Fibroblast of skin of back (primary cell): ENCODE results near the gene XRN1. TPM values are rescaled to one million over a fixed set of nuclear protein-coding genes. Genes with fewer than 3 reads are reported as not detected.
A peak's percentile ranks its signal among the peaks of the same experiment; 100 is the strongest.
"Not testable (repeated sequence)": the region's sequence is repeated elsewhere in the genome, so short reads cannot be mapped to it uniquely, and the experiment has no call there.

Experiments
- DNase-seq: peaks from one replicate; pipeline ENCODE4 v3.0.0-alpha.2; 2013
- polyA plus RNA-seq, 2 experiments: library from polyadenylated mRNA; unstranded; fragments of 120-200 nt; gene quantifications; one replicate each; pipeline ENCODE4 v1.2.1, GENCODE V29; 2013; ENCODE audit not compliant: insufficient read length in 2 of 2

The XRN1 gene, protein sequence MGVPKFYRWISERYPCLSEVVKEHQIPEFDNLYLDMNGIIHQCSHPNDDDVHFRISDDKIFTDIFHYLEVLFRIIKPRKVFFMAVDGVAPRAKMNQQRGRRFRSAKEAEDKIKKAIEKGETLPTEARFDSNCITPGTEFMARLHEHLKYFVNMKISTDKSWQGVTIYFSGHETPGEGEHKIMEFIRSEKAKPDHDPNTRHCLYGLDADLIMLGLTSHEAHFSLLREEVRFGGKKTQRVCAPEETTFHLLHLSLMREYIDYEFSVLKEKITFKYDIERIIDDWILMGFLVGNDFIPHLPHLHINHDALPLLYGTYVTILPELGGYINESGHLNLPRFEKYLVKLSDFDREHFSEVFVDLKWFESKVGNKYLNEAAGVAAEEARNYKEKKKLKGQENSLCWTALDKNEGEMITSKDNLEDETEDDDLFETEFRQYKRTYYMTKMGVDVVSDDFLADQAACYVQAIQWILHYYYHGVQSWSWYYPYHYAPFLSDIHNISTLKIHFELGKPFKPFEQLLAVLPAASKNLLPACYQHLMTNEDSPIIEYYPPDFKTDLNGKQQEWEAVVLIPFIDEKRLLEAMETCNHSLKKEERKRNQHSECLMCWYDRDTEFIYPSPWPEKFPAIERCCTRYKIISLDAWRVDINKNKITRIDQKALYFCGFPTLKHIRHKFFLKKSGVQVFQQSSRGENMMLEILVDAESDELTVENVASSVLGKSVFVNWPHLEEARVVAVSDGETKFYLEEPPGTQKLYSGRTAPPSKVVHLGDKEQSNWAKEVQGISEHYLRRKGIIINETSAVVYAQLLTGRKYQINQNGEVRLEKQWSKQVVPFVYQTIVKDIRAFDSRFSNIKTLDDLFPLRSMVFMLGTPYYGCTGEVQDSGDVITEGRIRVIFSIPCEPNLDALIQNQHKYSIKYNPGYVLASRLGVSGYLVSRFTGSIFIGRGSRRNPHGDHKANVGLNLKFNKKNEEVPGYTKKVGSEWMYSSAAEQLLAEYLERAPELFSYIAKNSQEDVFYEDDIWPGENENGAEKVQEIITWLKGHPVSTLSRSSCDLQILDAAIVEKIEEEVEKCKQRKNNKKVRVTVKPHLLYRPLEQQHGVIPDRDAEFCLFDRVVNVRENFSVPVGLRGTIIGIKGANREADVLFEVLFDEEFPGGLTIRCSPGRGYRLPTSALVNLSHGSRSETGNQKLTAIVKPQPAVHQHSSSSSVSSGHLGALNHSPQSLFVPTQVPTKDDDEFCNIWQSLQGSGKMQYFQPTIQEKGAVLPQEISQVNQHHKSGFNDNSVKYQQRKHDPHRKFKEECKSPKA (N-terminal part only)
- polyA plus RNA-seq (2013, experiment 1 of 2; ENCODE audit: insufficient read length), result 8.1 TPM
- polyA plus RNA-seq (2013, experiment 2 of 2; ENCODE audit: insufficient read length), result 11.4 TPM

DNA sequence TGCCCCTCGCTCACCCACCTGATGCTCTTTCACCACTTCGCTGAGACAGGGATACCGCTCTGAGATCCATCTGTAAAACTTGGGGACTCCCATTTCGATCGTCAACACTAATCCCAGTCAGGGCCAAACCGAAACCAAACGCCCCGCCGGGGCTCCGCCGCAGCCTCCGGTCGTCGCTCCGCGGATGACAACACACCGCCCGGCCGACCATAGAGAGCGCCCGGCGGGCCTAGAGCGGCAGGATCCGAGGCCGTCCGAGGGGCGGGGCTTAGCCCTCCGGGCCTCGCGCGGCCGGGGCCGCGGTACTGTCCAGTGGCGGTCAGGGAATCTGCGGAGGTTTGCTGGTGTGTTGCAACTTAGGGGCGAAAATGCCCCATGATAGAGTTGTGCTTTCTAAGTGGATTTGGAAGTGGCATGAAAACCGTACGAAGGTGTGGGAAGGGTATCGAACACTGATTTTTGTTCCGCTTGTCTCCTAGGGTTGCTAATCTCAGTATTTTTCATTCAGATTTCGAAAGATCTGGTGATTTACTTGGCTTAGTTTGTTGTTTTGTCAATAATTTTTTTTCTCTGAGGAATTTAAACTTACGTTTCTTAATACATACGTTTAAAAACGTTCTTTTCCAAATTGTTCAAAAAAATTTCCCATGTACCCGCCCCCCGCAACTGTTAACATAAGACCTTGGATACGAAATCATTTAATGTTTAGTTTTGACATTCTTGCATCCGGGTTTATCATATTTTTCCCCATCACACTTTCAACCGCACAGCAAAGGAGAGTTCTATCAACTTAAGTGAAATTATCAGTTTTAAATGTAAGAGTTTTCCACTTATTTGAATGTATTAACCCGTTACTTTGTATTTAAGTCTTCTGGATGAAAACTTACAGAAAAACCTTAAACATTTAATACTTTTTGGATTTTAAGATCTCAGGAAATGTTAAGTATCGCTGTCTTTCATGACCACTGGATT is at the start of gene XRN1:
Gene XRN1, minus strand, starts transcription at position 186 of the 972 bp plus-strand sequence. Its CDS starts 93 bp downstream, at position 93.
- DNase-seq, result peak; percentile 92

DNA sequence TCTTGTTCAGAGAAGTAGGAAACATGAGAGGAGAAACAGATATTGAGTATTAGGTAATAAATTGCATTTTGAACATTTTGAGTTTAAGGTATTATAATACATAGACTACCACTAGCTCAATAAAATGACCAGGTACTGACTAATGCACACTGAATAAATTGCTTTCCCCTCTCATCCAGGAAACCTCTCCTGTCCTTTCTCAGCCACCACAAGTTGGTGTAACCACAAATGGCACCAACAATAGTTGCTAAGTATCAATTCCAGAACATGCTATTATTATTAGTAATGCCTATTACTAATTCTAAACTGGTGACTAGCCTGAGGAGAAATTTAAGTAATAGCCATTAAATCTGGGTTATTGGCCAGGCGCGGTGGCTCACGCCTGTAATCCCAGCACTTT is 47.3 kb upstream of the XRN1 start:
- DNase-seq, result no peak

DNA sequence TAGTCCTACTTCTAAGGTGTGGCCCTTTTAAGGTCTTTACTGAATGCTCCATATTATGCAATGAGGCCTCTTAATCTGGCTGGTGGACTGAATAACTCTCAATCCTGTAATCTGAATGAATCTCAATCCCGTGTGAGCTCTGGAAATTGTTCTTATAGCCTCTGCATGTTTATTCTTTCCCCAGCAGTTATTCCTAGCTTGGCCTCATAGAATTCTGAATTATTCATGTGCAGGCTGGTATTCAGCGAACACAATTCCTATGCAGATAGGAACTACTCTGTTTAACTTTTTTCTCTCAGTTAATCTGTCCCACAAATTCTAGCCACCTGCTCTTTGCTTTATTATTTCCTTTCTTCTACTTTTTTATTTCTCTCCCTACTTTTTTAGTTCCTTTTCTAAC is 44.3 kb upstream of the XRN1 start:
- DNase-seq, result no peak

DNA sequence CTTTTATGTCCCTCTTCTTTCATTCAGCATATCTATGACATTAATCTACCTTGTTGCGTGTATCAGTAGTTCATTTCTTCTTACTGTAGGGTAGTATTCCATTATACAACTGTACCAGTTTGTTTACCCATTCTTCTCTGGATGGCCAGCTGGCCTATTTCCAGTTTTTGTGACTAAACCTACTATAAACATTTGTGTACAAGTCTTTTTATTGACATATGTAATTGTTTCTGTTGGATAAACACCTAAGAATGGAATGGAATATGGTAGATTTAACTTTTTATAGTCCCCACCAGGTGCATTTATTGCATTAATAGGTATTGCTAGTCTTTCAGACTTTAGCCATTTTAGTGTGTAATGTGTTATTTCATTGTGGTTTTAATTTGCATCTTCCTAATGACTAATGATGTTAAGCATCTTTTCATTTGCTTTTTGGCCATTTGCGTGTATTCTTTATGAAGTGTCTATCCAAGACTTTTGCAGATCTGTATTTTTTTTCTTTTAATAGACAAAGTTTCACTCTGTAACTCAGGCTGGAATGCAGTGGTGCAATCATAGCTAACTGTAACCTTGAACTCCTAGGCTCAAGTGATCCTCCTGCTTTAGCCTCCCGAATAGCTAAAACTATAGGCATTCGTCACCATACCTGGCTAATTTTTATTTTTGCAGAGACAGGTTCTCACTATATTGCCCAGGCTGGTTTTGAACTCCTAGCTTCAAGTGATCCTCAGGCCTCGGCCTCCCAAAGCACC is 41.9 kb upstream of the XRN1 start:
- no peak for DNase-seq

DNA sequence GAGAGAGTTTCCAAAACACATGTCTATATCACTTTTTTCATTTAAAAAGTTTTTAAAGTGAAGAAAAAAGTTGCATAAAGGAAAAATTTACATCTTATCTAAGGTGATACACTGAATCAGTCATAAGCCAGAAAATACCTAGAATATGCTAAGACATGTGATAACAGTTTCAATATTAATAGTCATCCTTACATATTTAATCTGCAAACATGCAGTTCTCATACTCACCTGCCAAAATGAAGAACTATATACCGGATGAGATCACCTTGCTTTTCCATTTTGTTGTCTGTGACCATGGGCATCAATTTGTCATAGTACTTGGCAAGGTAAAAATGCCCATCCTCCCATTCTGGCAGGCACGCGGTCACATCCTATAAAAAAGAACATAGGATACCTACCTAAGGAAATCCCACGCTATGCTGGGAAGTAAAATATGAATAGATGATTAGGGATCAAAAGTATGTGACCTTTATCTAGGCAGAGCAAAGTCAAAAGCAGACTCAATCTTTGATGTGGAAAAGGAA is 37.1 kb upstream of the XRN1 start:
- DNase-seq, result no peak

DNA sequence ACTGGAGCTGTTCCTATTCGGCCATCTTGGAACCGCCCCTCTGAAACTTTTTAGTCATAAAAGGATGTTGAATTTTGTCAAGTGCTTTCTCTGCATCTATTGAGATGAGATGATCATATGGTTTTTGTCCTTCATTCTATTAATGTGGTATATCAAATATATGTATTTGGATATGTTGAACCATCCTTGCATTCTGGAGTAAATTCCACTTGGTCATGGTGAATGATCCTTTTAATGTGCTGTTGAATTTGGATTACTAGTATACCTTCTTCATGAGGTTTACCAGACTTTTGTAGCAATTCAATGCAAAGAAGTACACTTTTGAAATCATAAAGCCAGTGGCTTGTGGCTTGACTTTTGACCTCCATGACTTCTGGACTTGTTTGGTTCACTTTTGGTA is 33.4 kb upstream of the XRN1 start:
- no peak for DNase-seq

DNA sequence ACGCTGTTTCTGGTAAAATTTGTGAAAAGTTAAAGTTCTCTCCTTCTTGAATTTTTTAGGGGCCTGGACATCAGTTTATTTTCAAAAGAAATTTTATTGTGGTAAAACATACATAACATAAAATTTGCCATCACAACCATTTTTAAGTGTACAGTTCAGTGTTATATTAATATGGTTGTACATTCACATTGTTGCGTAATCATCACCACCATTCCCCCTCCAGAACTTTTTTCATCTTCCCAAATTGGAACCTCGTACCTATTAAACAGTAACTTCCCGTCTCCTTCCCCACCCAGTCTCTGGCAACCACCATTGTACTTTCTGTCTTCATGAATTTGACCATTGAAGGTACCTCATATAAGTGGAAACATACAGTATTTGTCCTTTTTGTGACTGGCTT is 23.0 kb upstream of the XRN1 start:
- no peak for DNase-seq

DNA sequence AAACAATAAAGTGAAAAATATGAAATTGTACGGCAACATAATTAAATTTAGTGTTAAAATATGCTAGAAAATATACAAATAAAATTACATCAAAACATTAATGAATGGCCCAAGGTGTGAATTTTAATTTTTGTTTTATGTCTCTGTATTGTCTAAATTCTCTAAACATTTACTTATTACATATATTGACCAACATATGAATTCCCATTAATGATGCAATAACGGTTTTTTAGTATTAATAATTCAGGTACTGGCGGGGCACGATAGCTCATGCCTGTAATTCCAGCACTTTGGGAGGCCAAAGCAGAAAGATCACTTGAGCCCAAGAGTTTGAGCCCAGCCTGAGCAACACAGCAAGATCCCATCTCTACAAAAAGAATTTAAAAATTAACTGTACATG is 20.6 kb upstream of the XRN1 start:
- no peak for DNase-seq

DNA sequence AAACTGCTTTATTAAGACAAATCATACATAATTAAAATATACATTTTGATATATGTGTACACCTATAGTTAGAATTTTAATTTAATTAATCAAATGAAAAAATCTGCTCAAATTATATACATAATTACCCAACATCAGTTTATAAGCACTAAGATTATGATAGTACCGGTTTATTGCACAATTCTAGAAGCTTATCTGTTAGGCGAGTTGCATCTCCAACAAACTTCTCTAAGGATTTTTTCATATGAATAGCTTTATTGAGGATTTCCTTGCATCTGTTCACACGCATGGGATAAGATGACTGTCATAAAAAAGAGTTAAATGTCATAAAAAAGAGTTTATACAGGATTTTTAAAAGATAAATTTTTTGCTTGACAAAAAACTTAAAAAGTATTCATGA is 19.9 kb upstream of the XRN1 start:
- DNase-seq, result no peak

DNA sequence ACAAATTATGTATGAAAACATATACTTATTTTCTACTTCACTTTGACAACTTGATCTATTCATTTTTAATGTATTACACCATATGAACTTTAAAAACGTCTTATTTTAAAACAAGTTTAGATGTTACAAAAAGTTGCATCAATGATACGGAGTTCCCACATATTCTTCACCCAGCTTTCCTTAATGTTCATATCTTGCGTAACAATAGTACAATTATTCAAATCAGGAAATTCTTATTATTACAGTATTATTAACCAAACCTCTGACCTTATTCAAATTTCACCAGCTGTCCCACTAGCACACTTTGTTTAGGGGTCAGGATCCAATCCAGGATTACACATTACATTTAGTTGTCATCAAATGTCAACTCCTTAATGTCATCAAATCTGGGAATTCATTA is 12.9 kb upstream of the XRN1 start:
- no peak for DNase-seq

DNA sequence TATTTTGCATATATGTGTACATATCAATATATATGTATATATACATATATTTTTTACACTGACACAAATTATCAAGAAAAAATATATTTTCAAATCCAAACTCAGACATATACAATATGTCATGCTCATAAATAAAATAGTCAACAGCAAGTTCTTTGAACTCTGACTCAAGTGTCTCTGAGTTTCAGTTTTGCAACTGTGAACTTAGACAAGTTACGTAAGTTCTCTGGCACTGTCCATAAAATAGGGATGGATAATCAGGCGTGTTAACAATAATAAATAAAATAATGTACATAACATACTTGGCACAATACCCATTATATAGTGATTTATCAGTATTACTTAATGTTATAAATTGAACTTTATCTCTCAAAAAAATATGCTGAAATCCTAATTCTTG is 12.1 kb upstream of the XRN1 start:
- DNase-seq, result no peak

DNA sequence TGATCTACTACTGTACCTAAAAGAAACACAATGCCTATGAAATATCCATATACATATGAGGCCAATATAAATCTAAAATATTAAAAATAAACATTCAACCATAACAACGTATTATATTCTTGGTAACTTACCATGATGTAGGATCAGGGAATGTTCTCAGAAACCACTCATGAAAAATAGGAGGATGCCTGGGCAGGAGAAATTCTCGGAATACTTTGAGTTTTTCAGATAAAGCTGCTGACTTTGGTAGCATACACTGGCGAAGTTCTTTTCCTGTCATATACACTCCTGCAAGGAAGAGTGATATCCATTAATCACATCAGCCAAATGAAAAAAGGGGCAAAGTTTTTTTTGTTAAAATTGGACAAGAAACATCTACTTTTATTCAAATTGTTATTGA is 11.3 kb upstream of the XRN1 start:
- peak; percentile 4 for DNase-seq

DNA sequence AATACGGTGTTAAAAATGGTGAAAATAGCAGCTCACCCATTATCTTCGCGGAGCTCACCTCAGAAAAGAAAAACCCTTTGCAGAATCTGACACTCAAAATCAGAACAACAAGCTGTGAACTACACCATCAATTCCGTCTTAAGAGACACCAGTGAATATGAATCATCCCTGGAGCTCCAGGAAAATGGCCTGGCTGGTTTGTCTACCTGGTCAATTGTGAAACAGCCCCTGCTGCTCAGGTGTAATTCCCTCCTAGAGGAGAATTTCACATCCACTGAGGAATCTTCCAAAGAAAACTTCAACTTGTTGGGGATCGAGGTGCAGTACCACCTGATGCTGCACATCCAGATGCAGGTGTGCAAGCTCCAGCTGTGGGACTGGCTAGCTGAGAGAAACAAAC is 3.0 kb upstream of the XRN1 start:
- DNase-seq, result no peak

DNA sequence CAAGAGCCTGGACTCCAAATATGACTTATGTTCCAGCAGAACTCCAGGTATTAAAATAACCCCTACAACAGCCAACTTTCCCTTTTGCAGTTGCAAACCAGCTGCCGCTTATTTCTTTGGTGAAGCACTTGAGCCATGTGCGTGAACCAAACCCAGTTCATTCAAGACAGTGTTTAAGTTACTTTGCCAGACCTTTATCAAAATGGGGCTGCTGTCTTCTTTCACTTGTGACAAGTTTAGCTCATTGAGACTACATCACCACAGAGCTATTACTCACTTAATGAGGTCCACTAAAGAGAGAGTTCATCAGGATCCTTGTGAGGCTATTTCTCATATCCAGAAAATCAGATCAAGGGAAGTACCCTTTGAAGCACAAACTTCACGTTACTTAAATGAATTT is 2.4 kb upstream of the XRN1 start:
- DNase-seq, result no peak

DNA sequence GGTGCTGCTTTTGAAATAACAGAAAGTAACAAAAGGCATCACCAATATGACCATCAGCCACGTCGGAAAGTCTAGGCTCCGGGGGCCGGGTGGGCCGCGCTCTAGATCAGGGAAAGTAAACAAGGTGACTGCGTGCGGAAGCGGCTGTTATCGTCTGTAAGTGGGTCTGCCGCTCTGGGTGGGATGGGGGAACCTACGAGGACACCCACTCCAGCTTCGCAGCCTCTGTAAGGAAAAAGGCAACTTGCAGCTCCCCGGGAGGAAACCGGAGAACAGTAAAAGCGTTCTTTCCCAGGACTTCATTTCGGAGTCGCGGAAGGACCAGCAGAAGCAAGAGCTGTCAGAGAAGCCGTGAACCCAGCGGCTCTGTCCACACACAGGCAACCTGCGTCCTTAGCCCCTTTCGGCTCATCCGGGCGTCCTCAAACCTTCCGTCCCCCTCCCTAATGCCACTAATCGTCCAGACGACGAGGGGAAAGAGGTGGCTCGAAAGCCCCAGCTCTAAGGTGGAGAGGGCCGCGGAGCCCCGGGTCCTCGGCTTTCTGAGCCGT is 461 bp downstream of the XRN1 start:
- peak; percentile 57 for DNase-seq

DNA sequence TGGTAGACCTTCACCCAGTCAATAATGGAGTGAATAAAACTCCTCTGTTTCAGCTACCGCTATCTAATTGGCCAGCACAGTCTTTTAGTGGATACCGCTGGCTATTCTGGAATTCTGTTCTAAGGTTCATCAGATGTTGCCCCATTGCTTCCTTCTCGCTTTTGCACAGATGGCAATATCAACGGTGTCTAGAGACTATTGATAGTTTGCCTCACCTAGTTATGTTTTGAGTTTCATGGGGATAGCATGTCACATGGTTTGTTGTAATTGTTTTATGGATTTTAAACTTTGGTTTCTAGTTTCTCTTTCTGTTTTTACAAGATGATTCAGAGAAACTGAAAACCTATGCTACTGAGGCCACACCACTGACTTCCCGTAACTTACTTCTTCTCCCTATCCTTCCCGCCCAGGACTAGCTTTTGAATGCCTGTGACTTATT is 2.0 kb downstream of the XRN1 start:
- DNase-seq, result peak; percentile 36

DNA sequence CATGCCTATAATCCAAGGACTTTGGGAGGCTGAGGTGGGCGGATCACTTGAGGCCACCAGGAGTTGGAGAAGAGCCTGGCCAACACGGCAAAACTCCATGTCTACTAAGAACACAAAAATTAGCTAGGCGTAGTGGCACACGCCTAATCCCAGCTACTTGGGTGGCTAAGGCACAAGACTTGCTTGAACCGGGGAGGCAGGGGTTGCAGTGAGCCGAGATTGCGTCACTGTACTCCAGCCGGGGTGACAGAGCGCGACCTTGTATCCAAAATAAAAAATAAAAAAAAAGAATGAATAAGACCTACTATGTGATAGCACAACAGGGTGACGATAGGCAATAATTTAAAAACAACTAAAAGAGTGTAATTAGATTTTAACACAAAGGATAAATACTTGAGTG is 3.5 kb downstream of the XRN1 start:
- no peak for DNase-seq

DNA sequence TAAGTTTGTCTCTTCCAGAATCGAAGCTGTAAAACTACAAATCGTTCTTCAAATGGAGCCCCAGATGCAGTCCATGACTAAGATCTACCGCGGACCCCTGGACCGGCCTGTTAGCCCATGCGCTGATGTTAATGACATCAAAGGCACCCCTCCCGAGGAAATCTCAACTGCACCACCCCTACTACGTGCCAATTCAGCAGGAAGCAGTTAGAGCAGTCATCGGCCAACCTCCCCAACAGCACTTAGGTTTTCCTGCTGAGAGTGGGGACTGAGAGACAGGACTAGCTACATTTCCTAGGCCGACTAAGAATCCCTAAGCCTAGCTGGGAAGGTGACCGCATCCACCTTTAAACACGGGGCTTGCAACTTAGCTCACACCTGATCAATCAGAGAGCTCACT is 4.8 kb downstream of the XRN1 start:
- not testable (repeated sequence) for DNase-seq

DNA sequence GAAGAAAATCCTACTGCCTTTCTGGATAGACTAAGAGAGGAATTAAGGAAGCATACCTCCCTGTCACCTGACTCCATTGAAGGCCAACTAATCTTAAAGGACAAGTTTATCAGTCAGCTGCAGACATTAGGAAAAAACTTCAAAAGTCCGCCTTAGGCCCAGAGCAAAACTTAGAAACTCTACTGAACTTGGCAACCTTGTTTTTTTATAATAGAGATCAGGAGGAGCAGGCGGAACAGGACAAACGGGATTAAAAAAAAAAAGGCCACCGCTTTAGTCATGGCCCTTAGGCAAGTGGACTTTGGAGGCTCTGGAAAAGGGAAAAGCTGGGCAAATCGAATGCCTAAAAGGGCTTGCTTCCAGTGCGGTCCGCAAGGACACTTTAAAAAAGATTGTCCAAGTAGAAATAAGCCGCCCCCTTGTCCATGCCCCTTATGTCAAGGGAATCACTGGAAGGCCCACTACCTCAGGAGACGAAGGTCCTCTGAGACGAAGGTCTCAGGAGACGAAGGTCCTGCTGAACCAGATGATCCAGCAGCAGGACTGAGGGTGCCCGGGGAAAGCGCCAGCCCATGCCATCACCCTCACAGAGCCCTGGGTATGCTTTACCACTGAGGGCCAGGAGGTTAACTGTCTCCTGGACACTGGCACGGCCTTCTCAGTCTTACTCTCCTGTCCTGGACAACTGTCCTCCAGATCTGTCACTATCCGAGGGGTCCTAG is 8.2 kb downstream of the XRN1 start:
- DNase-seq, result not testable (repeated sequence)
